ENCODE measurements around the gene ARAP1.

DNA sequence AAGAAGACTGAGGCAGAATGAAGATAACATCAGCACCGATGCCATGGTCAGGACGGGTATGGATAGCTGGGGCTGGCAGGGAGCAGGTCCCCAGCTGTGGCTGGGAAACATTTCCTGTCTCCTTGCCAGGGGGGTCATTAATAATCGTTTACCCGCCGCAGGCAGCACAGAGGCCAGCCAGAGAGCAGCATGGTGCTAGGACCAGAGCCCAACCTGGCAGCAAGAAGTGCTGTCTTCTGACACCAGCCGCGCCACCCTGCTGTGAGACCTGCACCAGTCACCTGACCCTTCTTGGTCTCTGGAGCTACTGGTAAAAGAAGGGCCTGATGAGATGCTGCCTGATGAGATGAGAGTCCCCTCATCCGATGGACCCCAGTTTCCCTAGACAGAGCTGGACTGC lies 114.3 kb downstream of the ARAP1 start:
- TF ChIP-seq, protein P1, sequence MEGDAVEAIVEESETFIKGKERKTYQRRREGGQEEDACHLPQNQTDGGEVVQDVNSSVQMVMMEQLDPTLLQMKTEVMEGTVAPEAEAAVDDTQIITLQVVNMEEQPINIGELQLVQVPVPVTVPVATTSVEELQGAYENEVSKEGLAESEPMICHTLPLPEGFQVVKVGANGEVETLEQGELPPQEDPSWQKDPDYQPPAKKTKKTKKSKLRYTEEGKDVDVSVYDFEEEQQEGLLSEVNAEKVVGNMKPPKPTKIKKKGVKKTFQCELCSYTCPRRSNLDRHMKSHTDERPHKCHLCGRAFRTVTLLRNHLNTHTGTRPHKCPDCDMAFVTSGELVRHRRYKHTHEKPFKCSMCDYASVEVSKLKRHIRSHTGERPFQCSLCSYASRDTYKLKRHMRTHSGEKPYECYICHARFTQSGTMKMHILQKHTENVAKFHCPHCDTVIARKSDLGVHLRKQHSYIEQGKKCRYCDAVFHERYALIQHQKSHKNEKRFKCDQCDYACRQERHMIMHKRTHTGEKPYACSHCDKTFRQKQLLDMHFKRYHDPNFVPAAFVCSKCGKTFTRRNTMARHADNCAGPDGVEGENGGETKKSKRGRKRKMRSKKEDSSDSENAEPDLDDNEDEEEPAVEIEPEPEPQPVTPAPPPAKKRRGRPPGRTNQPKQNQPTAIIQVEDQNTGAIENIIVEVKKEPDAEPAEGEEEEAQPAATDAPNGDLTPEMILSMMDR (conservative IDR thresholded peaks at IDR 0.05; ENCODE audit: low read depth, low read length), result no peak
- TF ChIP-seq EZH2 (IDR thresholded peaks at IDR 0.05; ENCODE audit: borderline replicate concordance, low read depth, low read length, poor library complexity, severe bottlenecking), result no peak

All from A673 (cell line).